H1 (cell line): ENCODE results near the gene DNER. TPM values are rescaled to one million over a fixed set of nuclear protein-coding genes. Genes with fewer than 3 reads are reported as not detected.

Source experiments
- CTCF ChIA-PET: fragments of 300-600 bp; sonication (Branson Sonifier 250); formaldehyde crosslinking; loops from one replicate; lab custom pipeline; 2021; ENCODE audit not compliant: partially characterized antibody; lab: Charles Lee
- POLR2A ChIA-PET: fragments of 300-600 bp; sonication (Branson Sonifier 250); formaldehyde crosslinking; loops from one replicate; lab custom pipeline; 2021; ENCODE audit warnings: inconsistent platforms; ENCODE audit not compliant: partially characterized antibody; lab: Charles Lee
- DNase-seq, 2 experiments: peaks; one replicate each; pipeline versions ENCODE4 v3.0.0 to v3.0.0-alpha.2; 2010 to 2022; ENCODE audit warnings: low spot score in 2 of 2, low read depth in 1 of 2, mixed read lengths in 1 of 2
- FAIRE-seq: peaks from 2 replicates; lab custom pipeline; 2011; peaks lifted over from hg19 to GRCh38; lab: Jason Lieb, UNC
- H2AFZ ChIP-seq: 2 replicates; pipeline ENCODE4 v1.8.1; 2012; ENCODE audit warnings: low read length, inconsistent platforms
- H2AK5ac ChIP-seq: 2 replicates; pipeline ENCODE4 v1.6.1; 2013; ENCODE audit warnings: low read depth, low read length
- H2BK120ac ChIP-seq: replicated peaks from 2 replicates; pipeline ENCODE3; 2013; ENCODE audit warnings: low read depth, low read length, inconsistent platforms
- H2BK12ac ChIP-seq: 2 replicates; pipeline ENCODE4 v1.6.1; 2013; ENCODE audit warnings: low read depth, low read length
- H2BK15ac ChIP-seq: 2 replicates; pipeline ENCODE4 v1.6.1; 2013; ENCODE audit warnings: low read length
- H2BK20ac ChIP-seq: 2 replicates; pipeline ENCODE4 v1.6.1; 2013; ENCODE audit warnings: low read length
- H2BK5ac ChIP-seq: 2 replicates; pipeline ENCODE4 v1.6.1; 2013; ENCODE audit warnings: low read depth, low read length
- H3K14ac ChIP-seq: 2 replicates; pipeline ENCODE4 v1.6.1; 2013; ENCODE audit warnings: inconsistent platforms; ENCODE audit not compliant: insufficient read length
- H3K18ac ChIP-seq: 2 replicates; pipeline ENCODE4 v1.6.1; 2013; ENCODE audit warnings: low read length; ENCODE audit errors: extremely low read depth
- H3K23ac ChIP-seq: 2 replicates; pipeline ENCODE4 v1.6.1; 2013; ENCODE audit warnings: inconsistent platforms; ENCODE audit not compliant: insufficient read length
- H3K23me2 ChIP-seq: 2 replicates; pipeline ENCODE4 v1.6.1; 2013; ENCODE audit warnings: low read depth, low read length
- H3K27ac ChIP-seq: 2 replicates; pipeline ENCODE4 v1.6.1; 2011; ENCODE audit warnings: low read depth, low read length, inconsistent platforms
- H3K27me3 ChIP-seq, 4 experiments: replicated peaks in 1 of 4; 1 replicate in 1 of 4; 2 replicates in 3 of 4; pipeline versions ENCODE4 v1.6.1 to v1.8.1; 2011 to 2013; ENCODE audit warnings: low read length in 3 of 4, mild to moderate bottlenecking in 3 of 4, inconsistent platforms in 2 of 4, mixed read lengths in 2 of 4, moderate library complexity in 1 of 4; ENCODE audit not compliant: control insufficient read depth in 3 of 4, insufficient read depth in 3 of 4; ENCODE audit errors: extremely low read depth in 1 of 4
- H3K36me3 ChIP-seq, 4 experiments: 2 replicates each; pipeline versions ENCODE4 v1.6.1 to v1.8.1; 2011 to 2013; ENCODE audit warnings: mild to moderate bottlenecking in 4 of 4, low read length in 3 of 4, moderate library complexity in 2 of 4, control low read depth in 1 of 4, inconsistent platforms in 1 of 4; ENCODE audit not compliant: insufficient read depth in 4 of 4, control insufficient read depth in 2 of 4
- H3K4ac ChIP-seq: replicated peaks from 2 replicates; pipeline ENCODE3; 2013; ENCODE audit warnings: low read length, low read depth, mixed read lengths, inconsistent platforms; ENCODE audit not compliant: insufficient read length
- H3K4me1 ChIP-seq, 4 experiments: replicated peaks in 1 of 4; 1 replicate in 1 of 4; 2 replicates in 3 of 4; pipeline versions ENCODE4 v1.6.1 to v1.8.1; 2011 to 2013; ENCODE audit warnings: low read length in 3 of 4, inconsistent platforms in 2 of 4, mixed read lengths in 1 of 4; ENCODE audit not compliant: insufficient read depth in 4 of 4, control insufficient read depth in 3 of 4
- H3K4me2 ChIP-seq, 2 experiments: 2 replicates each; pipeline versions ENCODE4 v1.6.1 to v1.8.1; 2011 to 2013; ENCODE audit warnings: low read depth in 2 of 2, low read length in 2 of 2, control low read depth in 1 of 2, inconsistent platforms in 1 of 2, mild to moderate bottlenecking in 1 of 2; ENCODE audit not compliant: insufficient read depth in 1 of 2
- H3K4me3 ChIP-seq, 4 experiments: fragments of 200-600, 300-600 bp in 1 of 4; sonication (generic), shearing (Covaris generic), sonication (Bioruptor Twin) in 1 of 4; 2 replicates each; pipeline versions ENCODE4 v1.5.1 to v1.8.1; 2011 to 2016; ENCODE audit warnings: low read length in 4 of 4, low read depth in 3 of 4, control low read depth in 2 of 4, inconsistent platforms in 2 of 4, mild to moderate bottlenecking in 2 of 4, mixed read lengths in 1 of 4, moderate library complexity in 1 of 4; ENCODE audit not compliant: insufficient read depth in 2 of 4; ENCODE audit errors: extremely low read depth in 1 of 4
- H3K56ac ChIP-seq: replicated peaks from 2 replicates; pipeline ENCODE3; 2013; ENCODE audit warnings: low read depth, mild to moderate bottlenecking, mixed read lengths, low read length, inconsistent platforms; ENCODE audit not compliant: insufficient read length
- H3K79me1 ChIP-seq: 2 replicates; pipeline ENCODE4 v1.6.1; 2013; ENCODE audit warnings: low read depth, low read length, control low read depth
- H3K79me2 ChIP-seq, 2 experiments: 2 replicates each; pipeline versions ENCODE4 v1.6.1 to v1.8.1; 2012 to 2013; ENCODE audit warnings: low read length in 2 of 2, mild to moderate bottlenecking in 2 of 2, inconsistent platforms in 1 of 2; ENCODE audit not compliant: insufficient read depth in 2 of 2, control insufficient read depth in 1 of 2
- H3K9ac ChIP-seq, 4 experiments: replicated peaks in 1 of 4; 1 replicate in 1 of 4; 2 replicates in 3 of 4; pipeline versions ENCODE4 v1.6.1 to v1.8.1; 2011 to 2013; ENCODE audit warnings: low read depth in 3 of 4, low read length in 3 of 4, control low read depth in 2 of 4, mild to moderate bottlenecking in 2 of 4, moderate library complexity in 2 of 4, inconsistent platforms in 1 of 4; ENCODE audit errors: extremely low read depth in 1 of 4
- H3K9me3 ChIP-seq, 2 experiments: 2 replicates each; pipeline versions ENCODE4 v1.6.1 to v1.8.1; 2012 to 2013; ENCODE audit warnings: mild to moderate bottlenecking in 2 of 2, moderate library complexity in 2 of 2, control low read depth in 1 of 2, inconsistent platforms in 1 of 2, low read depth in 1 of 2, low read length in 1 of 2, mixed read lengths in 1 of 2; ENCODE audit not compliant: insufficient read depth in 2 of 2
- H4K20me1 ChIP-seq, 2 experiments: replicated peaks in 1 of 2; 2 replicates each; pipeline versions ENCODE3 to v1.8.1; 2011 to 2013; ENCODE audit warnings: inconsistent platforms in 2 of 2, low read length in 2 of 2, mild to moderate bottlenecking in 1 of 2; ENCODE audit not compliant: insufficient read depth in 2 of 2, control insufficient read depth in 1 of 2
- H4K5ac ChIP-seq: 2 replicates; pipeline ENCODE4 v1.6.1; 2013; ENCODE audit warnings: low read length, low read depth, mixed read lengths, inconsistent platforms; ENCODE audit not compliant: insufficient read length
- H4K8ac ChIP-seq: 2 replicates; pipeline ENCODE4 v1.8.0; 2013; ENCODE audit warnings: mild to moderate bottlenecking, moderate library complexity, low read length, inconsistent platforms; ENCODE audit not compliant: insufficient read depth; ENCODE audit errors: extremely low read depth
- H4K91ac ChIP-seq: replicated peaks from 2 replicates; pipeline ENCODE3; 2013; ENCODE audit warnings: low read length, mixed read lengths, inconsistent platforms; ENCODE audit not compliant: insufficient read length
- ASH2L ChIP-seq: fragments of 200-600, 300-600 bp; sonication (generic); IDR thresholded peaks from one replicate; pipeline ENCODE4 v1.7.1; 2017; ENCODE audit warnings: low read length
- ATF3 ChIP-seq: IDR thresholded peaks from 2 replicates; pipeline ENCODE4 v1.6.1; 2011; ENCODE audit warnings: low read depth, mild to moderate bottlenecking, low read length; ENCODE audit not compliant: insufficient read depth
- CTBP2 ChIP-seq: IDR thresholded peaks from 2 replicates; pipeline ENCODE4 v1.7.0; 2011; ENCODE audit warnings: borderline replicate concordance, mild to moderate bottlenecking, moderate library complexity, mixed read lengths, low read length; ENCODE audit not compliant: insufficient read depth, insufficient read length
- EP300 ChIP-seq, 2 experiments: IDR thresholded peaks; 1 replicate in 1 of 2; 2 replicates in 1 of 2; pipeline ENCODE4 v1.6.1; 2011 to 2012; ENCODE audit warnings: low read depth in 2 of 2, low read length in 2 of 2, mild to moderate bottlenecking in 2 of 2, borderline replicate concordance in 1 of 2, inconsistent platforms in 1 of 2, moderate library complexity in 1 of 2
- HDAC6 ChIP-seq: IDR thresholded peaks from one replicate; pipeline ENCODE4 v1.7.1; 2012; ENCODE audit warnings: low read depth, mild to moderate bottlenecking, inconsistent platforms, low read length, moderate library complexity
- JUND ChIP-seq: IDR thresholded peaks from 2 replicates; pipeline ENCODE4 v1.6.1; 2011; ENCODE audit warnings: mild to moderate bottlenecking, improper control_type of control experiment, low read length
- RAD21 ChIP-seq, 2 experiments: IDR thresholded peaks in 1 of 2; conservative IDR thresholded peaks in 1 of 2; 2 replicates each; pipeline ENCODE4 v1.6.1; 2011; ENCODE audit warnings: low read depth in 2 of 2, low read length in 2 of 2, improper control_type of control experiment in 1 of 2, inconsistent platforms in 1 of 2, mild to moderate bottlenecking in 1 of 2, moderate library complexity in 1 of 2
- RNF2 ChIP-seq: fragments of 200-900, 300-1000 bp; sonication (generic); IDR thresholded peaks from 2 replicates; pipeline ENCODE4 v1.7.1; 2016; ENCODE audit warnings: borderline replicate concordance, low read depth, mild to moderate bottlenecking, antibody characterized with exemption, low read length; ENCODE audit not compliant: poor library complexity, severe bottlenecking; ENCODE audit errors: missing control alignments
- SP4 ChIP-seq: IDR thresholded peaks from 2 replicates; pipeline ENCODE4 v1.6.1; 2012; ENCODE audit warnings: low read length, inconsistent platforms
- USF2 ChIP-seq: IDR thresholded peaks from 2 replicates; pipeline ENCODE4 v1.6.1; 2011; ENCODE audit warnings: low read length, improper control_type of control experiment
- YY1 ChIP-seq: IDR thresholded peaks from 2 replicates; pipeline ENCODE4 v1.6.1; 2011; ENCODE audit warnings: low read depth, mild to moderate bottlenecking, low read length
- ZNF274 ChIP-seq: IDR thresholded peaks from 2 replicates; pipeline ENCODE4 v1.7.0; 2012; ENCODE audit warnings: low read length, borderline replicate concordance; ENCODE audit errors: extremely low read depth
- WGBS, 2 experiments: shearing (Covaris generic) in 1 of 2; methylation state at CpG; one replicate each; pipeline versions ENCODE4 v1.1.6 to v1.1.7; 2013 to 2015; ENCODE audit warnings: low lambda C conversion rate in 2 of 2, mixed read lengths in 2 of 2, inconsistent platforms in 1 of 2, low coverage in 1 of 2, missing lambda C conversion rate in 1 of 2; ENCODE audit not compliant: insufficient replicate concordance in 2 of 2, insufficient coverage in 1 of 2, insufficient read length in 1 of 2; ENCODE audit errors: extremely low coverage in 1 of 2, missing lambda C conversion rate in 1 of 2; 5-methylcytosine and 5-hydroxymethylcytosine counted together
- polyA plus RNA-seq, 7 experiments: library from polyadenylated mRNA; depleted of rRNA in 3 of 7; stranded (reverse) in 5 of 7; unstranded in 2 of 7; fragments of >200 nt in 5 of 7; fragments of 200-250 nt in 2 of 7; gene quantifications; 1 replicate in 5 of 7; 2 replicates in 1 of 7; 4 replicates in 1 of 7; pipeline versions ENCODE4 v1.2.1 to v1.2.3, GENCODE V29; 2011 to 2013; ENCODE audit warnings: missing spikeins in 2 of 7, mixed read lengths in 2 of 7
- total RNA-seq: library from RNA; stranded (reverse); fragmentation: NEBNext Ultra II Directional; extraction: Animal tissue kit (Norgen Biotek cat#: 25700); gene quantifications from 2 replicates; pipeline ENCODE4 v1.2.1, GENCODE V29; 2021

Gene DNER
- total and polyA plus RNA-seq, 2 of the 8 experiments (the other 6 are each of a cell fraction or from before 2014, with no cell fraction given), result 6.8 to 16.3 TPM

GRCh38 chr2:229313591-229313990, 400.8 kb downstream of the DNER start:
- Histone ChIP-seq H2BK5ac (no peak overlapping the region), H3K4ac (no peak overlapping the region), H3K4me2 (no peak overlapping the region), H3K4me1 (no peaks in the 10 kb centered on the region), H3K36me3 (no peaks in the 10 kb centered on the region), H2AFZ (no peak overlapping the region), H3K9me3 (no peaks in the 10 kb centered on the region), H4K5ac (no peak overlapping the region), H4K91ac (no peak overlapping the region), H3K27me3 (no peaks in the 10 kb centered on the region), H2AK5ac (no peak overlapping the region), H2BK20ac (no peak overlapping the region), H3K18ac (no peak overlapping the region), H3K23me2 (peaks cover 1% of the 10 kb centered on the region; the same call in 1 of the 2 replicates)
- CTCF ChIA-PET, result no interaction called here
- no peak for FAIRE-seq
- no peak for DNase-seq
- TF ChIP-seq JUND (no peak), ATF3 (no peak), ZNF274 (no peak), ASH2L (no peak), HDAC6 (no peak), EP300 (IDR thresholded peaks at IDR 0.05; ENCODE audit: borderline replicate concordance in 1 of 2, low read depth in 2 of 2, low read length in 2 of 2) (no peak), CTBP2 (no peak), SP4 (no peak), RNF2 (no peak), YY1 (no peak), RAD21 (IDR thresholded peaks at IDR 0.05 in 1 of 2, conservative IDR thresholded peaks at IDR 0.05 in 1 of 2; ENCODE audit: low read depth in 2 of 2, low read length in 2 of 2) (no peak), USF2 (no peak)
- TF ChIP-seq, all 59 proteins: peak for 0
- Histone ChIP-seq H3K14ac (no peak overlapping the region), H3K23ac (no peak overlapping the region), H2BK120ac (no peak overlapping the region), H3K4me3 (no peak overlapping the region), H3K56ac (no peak overlapping the region), H3K9ac (no peak overlapping the region), H4K8ac (no peak overlapping the region), H3K79me2 (no peaks in the 10 kb centered on the region), H2BK15ac (no peak overlapping the region), H4K20me1 (no peaks in the 10 kb centered on the region), H2BK12ac (no peak overlapping the region), H3K27ac (no peak overlapping the region), H3K79me1 (no peaks in the 10 kb centered on the region)
- POLR2A ChIA-PET, result no interaction called here
- 92% methylated on average over 3 of the region's 3 CpGs; no CpG with 5 or more reads in 1 of the 2 experiments for WGBS, 2 experiments
